WTC11 (cell line): ENCODE results near the gene SLC9A9. TPM values are rescaled to one million over a fixed set of nuclear protein-coding genes. Genes with fewer than 3 reads are reported as not detected.

ENCODE experiments used
- ATAC-seq: fragments of 200-7000 bp; cut with Tn5 transposase; 2 replicates; pipeline ENCODE4 v1.10.0; 2021; ENCODE audit warnings: mild to moderate bottlenecking, moderate library complexity
- CTCF ChIA-PET: fragments of 300-600 bp; sonication (Branson Sonifier 250); formaldehyde crosslinking; loops from one replicate; lab custom pipeline; 2021; ENCODE audit warnings: antibody characterized with exemption; lab: Charles Lee
- POLR2A ChIA-PET: fragments of 350-600 bp; sonication (Branson Sonifier 250); formaldehyde crosslinking; loops from one replicate; lab custom pipeline; 2021; ENCODE audit warnings: antibody characterized with exemption; lab: Charles Lee
- DNase-seq: peaks from one replicate; pipeline ENCODE4 v3.0.0; 2021; ENCODE audit warnings: low spot score
- H3K27ac Mint-ChIP-seq: 2 replicates; pipeline ENCODE4 v1.8.0; 2021; ENCODE audit warnings: mixed read lengths
- H3K27me3 Mint-ChIP-seq: 2 replicates; pipeline ENCODE4 v1.8.0; 2021; ENCODE audit warnings: low read depth, mild to moderate bottlenecking, moderate library complexity, mixed read lengths
- H3K36me3 Mint-ChIP-seq: 2 replicates; pipeline ENCODE4 v1.8.0; 2021; ENCODE audit warnings: mixed read lengths
- H3K4me1 Mint-ChIP-seq: 2 replicates; pipeline ENCODE4 v1.8.0; 2022; ENCODE audit warnings: mixed read lengths
- H3K4me3 Mint-ChIP-seq: 2 replicates; pipeline ENCODE4 v1.8.0; 2021; ENCODE audit warnings: mild to moderate bottlenecking, moderate library complexity, mixed read lengths
- H3K9me3 Mint-ChIP-seq: 2 replicates; pipeline ENCODE4 v1.8.0; 2021; ENCODE audit warnings: mixed read lengths
- ATF3 ChIP-seq: sonication (generic); formaldehyde crosslinking; conservative IDR thresholded peaks from 2 replicates; pipeline ENCODE4 v1.8.1; 2022; ENCODE audit warnings: mild to moderate bottlenecking, missing genetic modification reagents
- ATF6 ChIP-seq: sonication (generic); formaldehyde crosslinking; IDR thresholded peaks from 2 replicates; pipeline ENCODE4 v1.8.1; 2023; ENCODE audit warnings: mild to moderate bottlenecking, missing genetic modification reagents
- CTCF ChIP-seq: fragments of 200-600 bp; IDR thresholded peaks from 2 replicates; pipeline ENCODE4 v1.8.0; 2022; ENCODE audit warnings: antibody characterized with exemption
- E2F4 ChIP-seq: sonication (generic); formaldehyde crosslinking; IDR thresholded peaks from 2 replicates; pipeline ENCODE4 v1.8.1; 2022; ENCODE audit warnings: low read depth, mild to moderate bottlenecking, moderate library complexity, missing genetic modification reagents, borderline replicate concordance
- EMX1 ChIP-seq: fragments of 250-450 bp; sonication (Bioruptor Pico); IDR thresholded peaks from 2 replicates; pipeline ENCODE4 v1.8.0; 2021; ENCODE audit warnings: mild to moderate bottlenecking
- ESRRA ChIP-seq: sonication (generic); formaldehyde crosslinking; IDR thresholded peaks from 2 replicates; pipeline ENCODE4 v1.8.1; 2022; ENCODE audit warnings: mild to moderate bottlenecking, missing genetic modification reagents, borderline replicate concordance
- GABPB1 ChIP-seq: sonication (generic); formaldehyde crosslinking; IDR thresholded peaks from 2 replicates; pipeline ENCODE4 v1.8.1; 2023; ENCODE audit warnings: mild to moderate bottlenecking, missing genetic modification reagents
- GRHL2 ChIP-seq: fragments of 250-450 bp; sonication (Bioruptor Pico); IDR thresholded peaks from 2 replicates; pipeline ENCODE4 v1.8.0; 2022; ENCODE audit warnings: mild to moderate bottlenecking, moderate library complexity; ENCODE audit not compliant: insufficient replicate concordance, severe bottlenecking
- NR3C1 ChIP-seq: sonication (generic); formaldehyde crosslinking; conservative IDR thresholded peaks from 2 replicates; pipeline ENCODE4 v1.8.1; 2023; ENCODE audit warnings: low read depth, mild to moderate bottlenecking, missing genetic modification reagents
- SOX15 ChIP-seq: fragments of 250-450 bp; sonication (Bioruptor Pico); IDR thresholded peaks from 2 replicates; pipeline ENCODE4 v1.9.0; 2021; ENCODE audit warnings: mild to moderate bottlenecking
- ZNF396 ChIP-seq: fragments of 250-450 bp; sonication (Bioruptor Pico); IDR thresholded peaks from 2 replicates; pipeline ENCODE4 v1.8.0; 2021; ENCODE audit warnings: mild to moderate bottlenecking, moderate library complexity, borderline replicate concordance
- ZNF416 ChIP-seq: fragments of 250-450 bp; sonication (Bioruptor Pico); IDR thresholded peaks from 2 replicates; pipeline ENCODE4 v1.9.0; 2021; ENCODE audit warnings: mild to moderate bottlenecking, inconsistent platforms
- total RNA-seq: library from RNA; stranded (reverse); gene quantifications from 3 replicates; pipeline ENCODE4 v1.2.3, GENCODE V29; 2021

The SLC9A9 gene
- total RNA-seq, 1 experiment from 2014 or later: 1.2 TPM

GRCh38 chr3:143786219-143787191 lies 61.8 kb downstream of the SLC9A9 start:
- ATAC-seq (peak; percentile 69), DNase-seq (no peak)
- CTCF ChIA-PET: interaction anchor here (1.2 kb wide), 1 partner anchor 11 kb away, joined by 3 read pairs; no protein-coding TSS in a partner anchor

DNA sequence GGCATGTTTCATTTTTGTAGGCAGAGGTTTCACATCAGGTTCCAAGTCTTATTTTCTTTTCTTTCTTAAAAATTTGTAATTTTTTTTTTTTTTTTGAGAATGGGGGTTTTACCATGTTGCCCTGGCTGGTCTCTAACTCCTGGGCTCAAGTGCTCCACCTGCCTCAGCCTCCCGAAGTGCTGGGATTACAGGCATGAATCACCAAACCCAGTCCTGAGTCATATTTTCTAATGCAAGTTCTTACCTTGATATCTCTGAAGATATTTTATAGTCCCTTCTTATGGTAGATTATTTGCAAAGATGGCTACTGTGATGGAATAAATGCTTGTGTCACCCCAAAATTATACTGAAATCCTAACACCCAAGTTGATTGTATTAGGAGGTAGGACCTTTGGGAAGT lies 63.8 kb downstream of the SLC9A9 start:
- no peaks in the 10 kb centered on the region for H3K36me3 Mint-ChIP-seq
- POLR2A ChIA-PET: no interaction called here
- DNase-seq (no peak), ATAC-seq (no peak)
- peaks cover 39% of the 10 kb centered on the region for H3K4me1 Mint-ChIP-seq
- H3K27me3 Mint-ChIP-seq: no peaks in the 10 kb centered on the region
- CTCF ChIA-PET: no interaction called here
- TF ChIP-seq GRHL2 (CRISPR knock-in tag) (no peak), SOX15 (CRISPR knock-in tag) (no peak)
- H3K4me3 Mint-ChIP-seq: no peak overlapping the region
- no peak overlapping the region for H3K27ac Mint-ChIP-seq
- H3K9me3 Mint-ChIP-seq: peaks cover 4% of the 10 kb centered on the region

More at GRCh38 chr3:143786219-143787191, 61.8 kb downstream of the SLC9A9 start:
- POLR2A ChIA-PET: no interaction called here
- H3K9me3 Mint-ChIP-seq: peaks cover 15% of the 10 kb centered on the region
- TF ChIP-seq GABPB1 (CRISPR knock-in tag): no peak
- TF ChIP-seq E2F4: no peak
- TF ChIP-seq, all 79 proteins: peak for 0
- H3K27me3 Mint-ChIP-seq: no peaks in the 10 kb centered on the region
- peaks cover 36% of the 10 kb centered on the region for H3K4me1 Mint-ChIP-seq
- H3K4me3 Mint-ChIP-seq: no peak overlapping the region
- H3K27ac Mint-ChIP-seq: no peak overlapping the region
- H3K36me3 Mint-ChIP-seq: 0 out of 2 replicates have a peak, but pooled peaks cover 3% of the 10 kb centered on the region

DNA sequence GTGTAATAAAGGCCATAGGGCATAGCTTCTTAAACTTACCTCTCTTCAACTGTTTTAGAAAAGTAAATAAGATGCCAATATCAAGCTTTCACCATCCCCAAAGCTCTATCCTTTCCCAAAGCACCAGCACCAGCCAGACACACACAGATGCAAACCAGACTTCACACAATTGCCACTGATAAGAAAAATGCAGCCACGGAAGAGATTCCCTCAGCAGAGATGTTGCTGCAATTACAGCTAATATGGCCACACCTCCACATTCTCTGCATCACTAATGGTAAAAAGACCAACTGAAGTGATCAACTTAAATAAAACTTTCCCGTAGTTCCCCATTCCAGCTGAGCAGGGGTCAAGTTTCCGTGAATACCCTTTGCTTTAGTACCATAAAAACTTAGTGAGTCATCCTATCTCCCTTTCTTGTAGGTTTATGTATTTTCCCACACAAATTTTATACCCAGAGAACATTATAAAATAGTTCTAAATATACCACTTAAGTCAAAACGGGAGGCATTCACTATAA lies 64.4 kb downstream of the SLC9A9 start:
- Mint-ChIP-seq H3K27ac (no peak overlapping the region), H3K27me3 (no peaks in the 10 kb centered on the region), H3K36me3 (no peaks in the 10 kb centered on the region), H3K4me1 (peaks cover 39% of the 10 kb centered on the region), H3K9me3 (peaks cover 4% of the 10 kb centered on the region), H3K4me3 (no peak overlapping the region)
- TF ChIP-seq NR3C1 (CRISPR knock-in tag): no peak
- TF ChIP-seq ESRRA (CRISPR knock-in tag): no peak
- TF ChIP-seq ATF6 (CRISPR knock-in tag): no peak
- TF ChIP-seq ATF3 (CRISPR knock-in tag): no peak
- DNase-seq (no peak), ATAC-seq (no peak)
- CTCF ChIA-PET: interaction anchor here (0.9 kb wide), 1 partner anchor 9 kb away, joined by 3 read pairs; no protein-coding TSS in a partner anchor
- POLR2A ChIA-PET: no interaction called here

GRCh38 chr3:143775459-143775858 lies 72.8 kb downstream of the SLC9A9 start:
- CTCF ChIA-PET: interaction anchor here (0.6 to 1.3 kb wide), 7 partner anchors 8 to 400 kb away, joined by 3 to 7 read pairs (median 3); no protein-coding TSS in a partner anchor
- POLR2A ChIA-PET: interaction anchor here (1.0 kb wide), 1 partner anchor 197 kb away, joined by 3 read pairs; no protein-coding TSS in a partner anchor
- no peaks in the 10 kb centered on the region for H3K9me3 Mint-ChIP-seq

More at GRCh38 chr3:143775459-143775858, 72.8 kb downstream of the SLC9A9 start:
- Mint-ChIP-seq H3K4me1 (0 out of 2 replicates have a peak, but pooled peaks cover 3% of the 10 kb centered on the region), H3K27ac (no peak overlapping the region), H3K36me3 (no peaks in the 10 kb centered on the region), H3K27me3 (no peaks in the 10 kb centered on the region), H3K4me3 (no peak overlapping the region)
- TF ChIP-seq CTCF: 0 out of 2 replicates have a peak, but pooled peaks have one; percentile 17
- no peak for TF ChIP-seq ZNF416 (CRISPR knock-in tag)
- no peak for TF ChIP-seq EMX1 (CRISPR knock-in tag)
- TF ChIP-seq ZNF396 (CRISPR knock-in tag): no peak
- peak; percentile 79 for ATAC-seq
- no peak for DNase-seq
